T-cell (primary cell): ENCODE results near the gene EIPR1. TPM values are rescaled to one million over a fixed set of nuclear protein-coding genes. Genes with fewer than 3 reads are reported as not detected.

Experiments
- ATAC-seq, 4 experiments: fragments of 200-7000 bp in 3 of 4; fragments of 150-1000 bp in 1 of 4; cut with Tn5 transposase; replicated peaks in 1 of 4; 1 replicate in 3 of 4; 2 replicates in 1 of 4; pipeline ENCODE4 v1.10.0; 2021; ENCODE audit warnings: moderate library complexity in 3 of 4, mild to moderate bottlenecking in 2 of 4, moderate number of reproducible peaks in 1 of 4
- CTCF ChIA-PET, 2 donors: fragments of 300-600 bp; sonication (Branson Sonifier 250); formaldehyde crosslinking; loops; one replicate each; lab custom pipeline; 2022; ENCODE audit warnings: antibody characterized with exemption in 2 of 2; lab: Charles Lee
- POLR2A ChIA-PET, 2 donors: fragments of 300-600 bp; sonication (Branson Sonifier 250); formaldehyde crosslinking; loops; one replicate each; lab custom pipeline; 2022; ENCODE audit warnings: antibody characterized with exemption in 2 of 2; lab: Charles Lee
- DNase-seq, 35 experiments: peaks; one replicate each; pipeline versions ENCODE4 v3.0.0 to v3.0.0-alpha.2; 2013 to 2023
- H3K27ac ChIP-seq: one replicate; pipeline ENCODE4 v1.5.1; 2013; ENCODE audit warnings: low read length
- H3K27me3 ChIP-seq, 2 experiments: replicated peaks in 1 of 2; 1 replicate in 1 of 2; 2 replicates in 1 of 2; pipeline versions ENCODE4 v1.6.1 to v1.7.0; 2013; ENCODE audit warnings: low read length in 1 of 2, mixed read lengths in 1 of 2; ENCODE audit not compliant: control insufficient read depth in 2 of 2, insufficient read depth in 2 of 2; ENCODE audit errors: extremely low read depth in 1 of 2
- H3K36me3 ChIP-seq, 2 donors: 1 replicate in 1 of 2; 2 replicates in 1 of 2; pipeline versions ENCODE4 v1.6.1 to v1.7.0; 2013; ENCODE audit warnings: low read length in 1 of 2; ENCODE audit not compliant: control insufficient read depth in 2 of 2, insufficient read depth in 1 of 2; ENCODE audit errors: extremely low read depth in 1 of 2
- H3K4me1 ChIP-seq, 2 experiments: 1 replicate in 1 of 2; 2 replicates in 1 of 2; pipeline versions ENCODE4 v1.6.1 to v1.7.0; 2013; ENCODE audit warnings: low read length in 2 of 2, mixed read lengths in 1 of 2; ENCODE audit not compliant: insufficient read depth in 2 of 2, control insufficient read depth in 1 of 2; ENCODE audit errors: extremely low read depth in 1 of 2
- H3K4me3 ChIP-seq, 2 donors: 1 replicate in 1 of 2; 2 replicates in 1 of 2; pipeline versions ENCODE4 v1.5.1 to v1.7.0; 2013; ENCODE audit warnings: mild to moderate bottlenecking in 2 of 2, low read length in 1 of 2, moderate library complexity in 1 of 2; ENCODE audit not compliant: control insufficient read depth in 1 of 2; ENCODE audit errors: extremely low read depth in 1 of 2
- H3K9me3 ChIP-seq: 2 replicates; pipeline ENCODE4 v1.7.0; 2013
- H3K27ac Mint-ChIP-seq, 2 donors: one replicate each; pipeline ENCODE4 v1.8.0; 2020 to 2021; ENCODE audit warnings: mild to moderate bottlenecking in 2 of 2, mixed read lengths in 2 of 2
- H3K27me3 Mint-ChIP-seq, 2 donors: one replicate each; pipeline ENCODE4 v1.8.0; 2021 to 2022; ENCODE audit warnings: mixed read lengths in 2 of 2
- H3K36me3 Mint-ChIP-seq: one replicate; pipeline ENCODE4 v1.8.0; 2021; ENCODE audit warnings: mixed read lengths
- H3K4me1 Mint-ChIP-seq, 3 donors: one replicate each; pipeline ENCODE4 v1.8.0; 2020 to 2022; ENCODE audit warnings: mixed read lengths in 3 of 3, mild to moderate bottlenecking in 1 of 3
- H3K4me3 Mint-ChIP-seq, 3 donors: one replicate each; pipeline ENCODE4 v1.8.0; 2020 to 2022; ENCODE audit warnings: mild to moderate bottlenecking in 3 of 3, mixed read lengths in 3 of 3, moderate library complexity in 3 of 3
- H3K9me3 Mint-ChIP-seq, 3 donors: one replicate each; pipeline ENCODE4 v1.8.0; 2020 to 2022; ENCODE audit warnings: mixed read lengths in 3 of 3
- WGBS: methylation state at CpG from one replicate; pipeline ENCODE4 v1.1.5; 2013; ENCODE audit warnings: missing lambda C conversion rate; ENCODE audit not compliant: insufficient coverage; 5-methylcytosine and 5-hydroxymethylcytosine counted together
- total RNA-seq, 35 experiments: library from RNA in 6 of 35; stranded (reverse) in 6 of 35; fragments of 120-200 nt in 1 of 35; gene quantifications; one replicate each; pipeline versions ENCODE4 v1.2.1 to v1.2.4 and lab custom pipeline; 2013 to 2026

Gene EIPR1
- total RNA-seq, 5 donors from 2014 or later (not counting 1 experiment from before 2014, with no cell fraction given) = 26.0 to 36.4 (median 27.8) TPM

DNA sequence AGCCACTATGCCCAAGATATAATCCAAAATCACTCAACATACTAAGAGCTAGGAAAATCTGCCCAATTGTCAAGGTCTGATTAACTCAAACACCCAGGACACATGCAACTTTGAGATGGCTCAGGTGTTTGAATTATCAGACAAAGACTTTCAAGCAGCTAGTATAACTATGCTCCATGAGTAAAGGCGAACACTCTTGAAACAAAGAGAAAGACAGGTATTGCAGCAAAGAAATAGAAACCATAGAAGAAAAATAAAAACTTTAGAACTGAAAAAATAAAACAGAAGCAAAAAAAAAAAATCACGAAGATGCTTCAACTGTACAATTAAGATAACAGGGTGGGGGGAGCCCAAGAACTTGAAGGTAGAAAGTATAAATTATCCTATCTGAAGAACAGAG is 214.2 kb downstream of the EIPR1 start:
- Mint-ChIP-seq H3K36me3 (peaks cover 58% of the 10 kb centered on the region), H3K4me1 (no peaks in the 10 kb centered on the region), H3K9me3 (peaks cover 7 to 34% (median 34%) of the 10 kb centered on the region in 3 donors), H3K4me3 (no peak overlapping the region), H3K27me3 (no peaks in the 10 kb centered on the region), H3K27ac (no peak overlapping the region)
- no peak for DNase-seq
- CTCF ChIA-PET = interaction anchor here in 1 of 2 donors (0.6 kb wide), 1 partner anchor 209 kb away, joined by 3 read pairs; no protein-coding TSS in a partner anchor
- no peak for ATAC-seq
- POLR2A ChIA-PET = no interaction called here
- no peaks in the 10 kb centered on the region for H3K4me1 ChIP-seq
- no peaks in the 10 kb centered on the region for H3K27me3 ChIP-seq
- H3K9me3 ChIP-seq = no peaks in the 10 kb centered on the region
- no peak overlapping the region for H3K27ac ChIP-seq
- no peak overlapping the region for H3K4me3 ChIP-seq
- no peaks in the 10 kb centered on the region for H3K36me3 ChIP-seq
- no CpG with 5 or more reads among the region's 2 CpGs for WGBS

DNA sequence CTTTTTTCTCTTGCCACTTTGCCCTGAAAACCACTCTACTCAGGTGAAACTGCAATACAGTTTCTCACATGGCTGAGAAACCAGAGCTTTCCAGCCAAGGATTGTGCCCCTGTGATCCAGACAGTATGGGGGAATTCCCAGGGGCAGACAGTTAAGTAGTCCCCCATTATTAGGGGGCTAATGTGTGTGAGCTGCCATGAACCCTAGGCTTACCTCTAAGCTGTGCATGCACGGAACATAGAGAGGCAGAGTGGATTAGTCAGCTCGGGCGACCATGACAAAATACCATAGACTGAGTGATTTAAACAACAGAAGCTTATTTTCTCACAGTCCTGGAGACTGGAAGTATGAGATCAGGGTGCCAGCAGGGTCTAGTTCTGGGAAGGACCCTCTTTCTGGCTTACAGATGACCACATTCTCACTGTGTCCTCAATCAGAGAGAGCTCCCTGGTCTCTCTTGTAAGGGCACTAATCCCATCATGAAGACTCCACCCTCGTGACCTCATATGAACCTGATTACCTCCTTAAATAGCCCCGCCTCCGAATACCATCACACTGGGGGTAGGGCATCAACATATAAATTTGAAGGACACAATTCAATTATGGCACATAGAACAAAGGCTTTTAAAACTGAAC is 215.1 kb downstream of the EIPR1 start:
- no peak overlapping the region for H3K27ac ChIP-seq
- Mint-ChIP-seq H3K4me1 (no peaks in the 10 kb centered on the region), H3K36me3 (peaks cover 62% of the 10 kb centered on the region), H3K9me3 (peaks cover 7 to 34% (median 34%) of the 10 kb centered on the region in 3 donors), H3K4me3 (no peak overlapping the region), H3K27me3 (no peaks in the 10 kb centered on the region), H3K27ac (no peak overlapping the region)
- no peaks in the 10 kb centered on the region for H3K27me3 ChIP-seq
- no CpG with 5 or more reads among the region's 6 CpGs for WGBS
- H3K9me3 ChIP-seq = no peaks in the 10 kb centered on the region
- no peaks in the 10 kb centered on the region for H3K36me3 ChIP-seq
- no peaks in the 10 kb centered on the region for H3K4me1 ChIP-seq
- no peak for DNase-seq
- ChIA-PET CTCF (no interaction called here), POLR2A (no interaction called here)
- no peak for ATAC-seq
- H3K4me3 ChIP-seq = no peak overlapping the region

DNA sequence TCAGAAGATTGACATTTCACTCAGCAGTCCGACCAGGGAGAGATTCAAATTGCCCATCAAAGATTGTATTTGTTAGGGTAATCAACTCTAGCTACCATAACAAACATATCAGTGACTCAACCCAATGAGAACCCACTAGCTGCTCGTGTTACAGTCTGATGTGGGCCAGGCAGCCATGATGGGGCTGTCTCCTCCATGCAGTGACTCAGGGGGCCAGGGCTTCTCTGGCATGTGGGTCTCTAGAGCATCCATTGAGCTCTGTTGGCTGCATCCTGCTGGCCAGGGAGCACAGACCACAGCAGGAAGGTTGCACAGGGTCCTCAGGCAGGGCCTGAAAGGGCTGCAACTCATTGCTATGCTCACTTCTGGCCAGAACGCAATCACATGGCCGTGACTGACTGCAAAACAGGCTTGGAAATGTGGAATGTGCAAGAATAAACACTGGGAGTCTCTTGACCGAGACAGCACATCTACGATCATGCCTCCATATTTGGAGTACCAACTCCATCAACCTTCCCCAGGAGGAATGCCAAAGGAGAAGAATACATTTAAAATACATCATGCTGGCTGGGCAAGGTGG is 216.8 kb downstream of the EIPR1 start:
- Mint-ChIP-seq H3K9me3 (peaks cover 7 to 29% (median 26%) of the 10 kb centered on the region in 3 donors), H3K4me3 (no peak overlapping the region), H3K27me3 (no peaks in the 10 kb centered on the region), H3K36me3 (peaks cover 57% of the 10 kb centered on the region), H3K27ac (no peak overlapping the region), H3K4me1 (peaks cover 0 to 1% (median 0%) of the 10 kb centered on the region in 3 donors)
- Histone ChIP-seq H3K36me3 (no peaks in the 10 kb centered on the region), H3K27ac (no peak overlapping the region), H3K9me3 (no peaks in the 10 kb centered on the region), H3K4me1 (no peaks in the 10 kb centered on the region), H3K27me3 (no peaks in the 10 kb centered on the region), H3K4me3 (no peak overlapping the region)
- CTCF ChIA-PET = interaction anchor here in 1 of 2 donors (0.7 kb wide), 1 partner anchor 138 kb away, joined by 3 read pairs; no protein-coding TSS in a partner anchor
- WGBS = 87% methylated on average over 3 of the region's 6 CpGs
- no peak for ATAC-seq
- POLR2A ChIA-PET = no interaction called here
- DNase-seq = no peak

- Mint-ChIP-seq H3K4me1 (peaks cover 0 to 6% (median 2%) of the 10 kb centered on the region in 3 donors), H3K27me3 (no peaks in the 10 kb centered on the region), H3K4me3 (no peak overlapping the region), H3K27ac (no peak overlapping the region), H3K9me3 (peaks cover 7 to 23% (median 21%) of the 10 kb centered on the region in 3 donors), H3K36me3 (peaks cover 60% of the 10 kb centered on the region)
- no peaks in the 10 kb centered on the region for H3K36me3 ChIP-seq
- H3K4me1 ChIP-seq = no peaks in the 10 kb centered on the region
- WGBS = 96% methylated on average over 14 of the region's 23 CpGs
- H3K4me3 ChIP-seq = no peak overlapping the region
- no peak for ATAC-seq
- H3K27ac ChIP-seq = no peak overlapping the region
- H3K27me3 ChIP-seq = no peaks in the 10 kb centered on the region
- ChIA-PET CTCF (interaction anchor here in 1 of 2 donors (0.6 kb wide), 1 partner anchor 10 kb away, joined by 3 read pairs; no protein-coding TSS in a partner anchor), POLR2A (no interaction called here)
- DNase-seq = no peak
- no peaks in the 10 kb centered on the region for H3K9me3 ChIP-seq
Observed at GRCh38 chr2:3159782-3160545, 217.7 kb downstream of the EIPR1 start.

DNA sequence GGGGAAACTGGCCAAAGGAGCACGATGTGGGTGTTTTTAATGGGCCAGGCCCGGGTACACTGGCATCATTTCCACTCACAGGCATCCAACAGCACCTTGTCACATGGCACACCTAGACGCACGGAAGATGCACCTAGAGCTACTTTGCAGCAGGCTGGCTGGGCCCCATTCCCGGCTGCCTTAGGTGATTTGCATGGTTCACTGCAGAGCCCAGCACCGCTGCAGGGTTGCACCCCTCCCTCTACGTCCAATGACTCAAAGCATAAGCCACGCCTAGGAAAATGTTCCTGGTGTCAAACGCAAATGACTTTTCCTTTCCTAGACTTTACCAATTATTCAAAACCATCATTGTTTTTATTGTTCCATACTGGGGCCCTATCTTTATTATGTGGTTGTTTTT is 222.9 kb downstream of the EIPR1 start:
- Mint-ChIP-seq H3K4me3 (no peak overlapping the region), H3K4me1 (peaks cover 7 to 15% (median 12%) of the 10 kb centered on the region in 3 donors), H3K27ac (no peak overlapping the region), H3K36me3 (peaks cover 67% of the 10 kb centered on the region), H3K27me3 (no peaks in the 10 kb centered on the region), H3K9me3 (peaks cover 4 to 18% (median 4%) of the 10 kb centered on the region in 3 donors)
- Histone ChIP-seq H3K36me3 (peaks cover 0 to 4% of the 10 kb centered on the region in 2 donors), H3K27me3 (no peaks in the 10 kb centered on the region), H3K4me1 (no peaks in the 10 kb centered on the region), H3K9me3 (no peaks in the 10 kb centered on the region), H3K4me3 (no peak overlapping the region), H3K27ac (no peak overlapping the region)
- 84% methylated on average over 4 of the region's 9 CpGs for WGBS
- ATAC-seq (no peak), DNase-seq (no peak)
- ChIA-PET CTCF (no interaction called here), POLR2A (no interaction called here)

GRCh38 chr2:3154146-3154545 is 223.5 kb downstream of the EIPR1 start:
- H3K4me3 ChIP-seq = no peak overlapping the region
- H3K9me3 Mint-ChIP-seq = peaks cover 4 to 18% (median 4%) of the 10 kb centered on the region in 3 donors
- CTCF ChIA-PET = no interaction called here
- H3K4me1 ChIP-seq = no peaks in the 10 kb centered on the region
- H3K27ac ChIP-seq = no peak overlapping the region
- H3K4me1 Mint-ChIP-seq = peaks cover 7 to 15% (median 12%) of the 10 kb centered on the region in 3 donors
- H3K27me3 ChIP-seq = no peaks in the 10 kb centered on the region
- no peak overlapping the region for H3K27ac Mint-ChIP-seq
- ATAC-seq = no peak
- H3K36me3 Mint-ChIP-seq = peaks cover 61% of the 10 kb centered on the region
- no peaks in the 10 kb centered on the region for H3K9me3 ChIP-seq
- no peak overlapping the region for H3K4me3 Mint-ChIP-seq
- 47% methylated on average over 2 of the region's 7 CpGs for WGBS
- POLR2A ChIA-PET = no interaction called here
- H3K36me3 ChIP-seq = peaks cover 0 to 6% of the 10 kb centered on the region in 2 donors
- no peak for DNase-seq
- H3K27me3 Mint-ChIP-seq = no peaks in the 10 kb centered on the region
